Brain microvascular endothelial cell (primary cell): ENCODE results near the gene ZNF569.
A peak's percentile ranks its signal among the peaks of the same experiment; 100 is the strongest.

ENCODE experiments used
- DNase-seq: peaks from one replicate; pipeline ENCODE4 v3.0.0-alpha.2; 2020
- H3K27ac ChIP-seq: fragments of 250-450 bp; sonication (Bioruptor Pico); 2 replicates; pipeline ENCODE4 v1.5.1; 2020; ENCODE audit warnings: mild to moderate bottlenecking, moderate library complexity
- H3K27me3 ChIP-seq: fragments of 250-450 bp; sonication (Bioruptor Pico); replicated peaks from 2 replicates; pipeline ENCODE4 v1.5.1; 2020; ENCODE audit warnings: mild to moderate bottlenecking
- H3K36me3 ChIP-seq: fragments of 250-450 bp; sonication (Bioruptor Pico); replicated peaks from 2 replicates; pipeline ENCODE4 v1.5.1; 2020; ENCODE audit warnings: mild to moderate bottlenecking
- H3K4me3 ChIP-seq: 2 replicates; pipeline ENCODE4 v1.5.1; 2011; ENCODE audit warnings: low read depth, mild to moderate bottlenecking, control low read depth, low read length, moderate library complexity
- in situ Hi-C: cut with HindIII; loops from 2 replicates; pipeline ENCODE4 v1.10.0; 2017; ENCODE audit warnings: low sequenced_read_pairs, low pct_ligation_motif_present
- TF ChIP-seq, protein P1 (sequence below): IDR thresholded peaks from 2 replicates; pipeline ENCODE4 v1.5.1; 2011; ENCODE audit warnings: low read depth, mild to moderate bottlenecking, moderate library complexity, low read length, control low read depth, inconsistent platforms; ENCODE audit errors: missing control alignments

The ZNF569 gene

DNA sequence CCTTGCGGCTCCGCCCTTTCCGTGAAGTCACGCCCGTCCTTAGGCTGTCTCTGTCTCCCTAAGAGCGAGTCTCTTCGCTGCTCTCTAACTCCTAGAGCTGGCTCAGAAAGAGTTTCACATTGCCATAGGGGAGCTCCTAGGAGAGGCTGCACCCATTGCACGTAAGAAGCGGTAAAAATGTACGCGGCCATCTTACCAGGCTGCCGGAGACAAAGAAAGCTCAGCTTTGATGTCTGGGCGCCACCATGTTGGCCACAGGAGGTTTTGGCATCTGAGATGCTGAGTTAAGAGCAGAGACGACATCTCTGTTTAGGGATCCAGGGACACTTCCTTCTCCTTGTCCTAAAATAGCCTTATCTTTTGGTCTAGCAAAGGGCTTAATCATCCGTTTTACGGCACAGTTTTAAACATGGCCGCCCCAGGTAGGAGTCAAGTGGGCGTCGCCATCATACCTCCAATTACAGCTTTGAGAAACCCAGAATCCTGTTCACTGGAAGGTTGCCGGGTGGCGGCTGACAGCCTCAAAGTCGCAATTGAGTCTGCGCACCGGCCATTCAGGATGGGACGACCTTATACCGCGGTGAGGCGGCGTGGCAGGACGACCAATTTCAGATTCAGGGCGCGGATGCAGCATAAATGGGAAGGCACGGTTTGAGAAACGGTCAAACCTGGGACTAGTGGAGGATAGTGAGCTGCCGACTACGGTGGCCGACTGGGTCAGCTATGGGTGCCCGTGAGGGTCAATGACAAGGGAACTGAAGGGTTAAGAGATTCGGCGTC lies 39.3 kb upstream of the ZNF569 start, which contains the start of gene ZNF793:
Gene ZNF793, plus strand, starts transcription at position 553 of the 780 bp plus-strand sequence. CDS start 16,501 bp downstream, outside the sequence.
- peak within 1 kb of the TSS; percentile 72 for H3K4me3 ChIP-seq
- H3K36me3 ChIP-seq = no peaks in the 10 kb centered on the region
- H3K27me3 ChIP-seq = no peaks in the 10 kb centered on the region
- peak within 1 kb of the TSS; percentile 36 for H3K27ac ChIP-seq
- in situ Hi-C loops = no loop called here
- TF ChIP-seq, protein P1, sequence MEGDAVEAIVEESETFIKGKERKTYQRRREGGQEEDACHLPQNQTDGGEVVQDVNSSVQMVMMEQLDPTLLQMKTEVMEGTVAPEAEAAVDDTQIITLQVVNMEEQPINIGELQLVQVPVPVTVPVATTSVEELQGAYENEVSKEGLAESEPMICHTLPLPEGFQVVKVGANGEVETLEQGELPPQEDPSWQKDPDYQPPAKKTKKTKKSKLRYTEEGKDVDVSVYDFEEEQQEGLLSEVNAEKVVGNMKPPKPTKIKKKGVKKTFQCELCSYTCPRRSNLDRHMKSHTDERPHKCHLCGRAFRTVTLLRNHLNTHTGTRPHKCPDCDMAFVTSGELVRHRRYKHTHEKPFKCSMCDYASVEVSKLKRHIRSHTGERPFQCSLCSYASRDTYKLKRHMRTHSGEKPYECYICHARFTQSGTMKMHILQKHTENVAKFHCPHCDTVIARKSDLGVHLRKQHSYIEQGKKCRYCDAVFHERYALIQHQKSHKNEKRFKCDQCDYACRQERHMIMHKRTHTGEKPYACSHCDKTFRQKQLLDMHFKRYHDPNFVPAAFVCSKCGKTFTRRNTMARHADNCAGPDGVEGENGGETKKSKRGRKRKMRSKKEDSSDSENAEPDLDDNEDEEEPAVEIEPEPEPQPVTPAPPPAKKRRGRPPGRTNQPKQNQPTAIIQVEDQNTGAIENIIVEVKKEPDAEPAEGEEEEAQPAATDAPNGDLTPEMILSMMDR = no peak
- peak; percentile 69 for DNase-seq

- Histone ChIP-seq H3K4me3 (peak overlapping the region; percentile 72), H3K27ac (peak overlapping the region; percentile 36), H3K36me3 (no peaks in the 10 kb centered on the region), H3K27me3 (no peaks in the 10 kb centered on the region)
- in situ Hi-C loops = no loop called here
- no peak for DNase-seq
- TF ChIP-seq, protein P1 = no peak
These were observed 38.7 kb upstream of the ZNF569 start for GRCh38 chr19:37505958-37506386.

DNA sequence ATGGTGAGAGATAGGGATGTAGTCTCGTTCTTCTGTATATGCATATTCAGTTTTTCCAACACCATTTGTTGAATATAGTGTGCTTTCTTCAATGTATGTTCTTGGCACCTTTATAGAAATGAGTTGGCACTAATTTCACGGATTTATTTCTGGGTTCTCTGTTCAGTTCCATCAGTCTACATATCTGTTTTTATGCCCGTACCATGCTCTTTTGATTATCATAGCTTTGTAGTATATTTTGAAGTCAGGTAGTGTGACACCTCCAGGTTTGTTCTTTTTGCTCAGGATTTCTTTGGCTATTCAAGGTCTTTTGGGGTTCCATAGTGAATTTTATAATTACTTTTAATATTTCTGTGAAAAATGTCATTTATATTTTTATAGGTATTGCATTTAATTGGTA lies 25.0 kb upstream of the ZNF569 start:
- Histone ChIP-seq H3K4me3 (no peak overlapping the region), H3K27me3 (no peaks in the 10 kb centered on the region), H3K27ac (no peak overlapping the region), H3K36me3 (no peaks in the 10 kb centered on the region)
- in situ Hi-C loops = no loop called here
- DNase-seq = no peak
- TF ChIP-seq, protein P1 = no peak

- TF ChIP-seq, protein P1 = no peak
- no peak overlapping the region for H3K27ac ChIP-seq
- H3K4me3 ChIP-seq = no peak overlapping the region
- DNase-seq = no peak
- H3K27me3 ChIP-seq = no peaks in the 10 kb centered on the region
- H3K36me3 ChIP-seq = peaks cover 21% of the 10 kb centered on the region
- in situ Hi-C loops = no loop called here
These were observed 17.3 kb upstream of the ZNF569 start for GRCh38 chr19:37484406-37485168.

DNA sequence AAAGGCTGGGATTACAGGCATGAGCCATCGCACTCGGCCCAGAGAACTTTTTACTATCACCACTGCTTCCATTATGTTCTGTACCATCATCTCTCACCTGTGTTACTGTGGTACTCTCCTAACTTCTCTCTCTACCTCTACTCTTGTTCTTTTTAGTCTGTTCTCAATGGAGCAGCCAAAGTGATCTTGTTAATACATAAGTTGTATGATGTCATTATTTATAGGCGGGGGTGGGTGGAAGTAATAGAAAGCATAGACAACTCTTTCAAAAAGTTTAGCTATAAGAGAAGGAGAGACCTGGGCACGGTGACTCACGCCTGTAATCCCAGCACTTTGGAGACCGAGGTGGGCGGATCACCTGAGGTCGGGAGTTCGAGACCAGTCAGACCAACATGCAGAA lies 4.9 kb upstream of the ZNF569 start:
- H3K27me3 ChIP-seq = no peaks in the 10 kb centered on the region
- in situ Hi-C loops = no loop called here
- no peak overlapping the region for H3K27ac ChIP-seq
- H3K4me3 ChIP-seq = no peak overlapping the region
- TF ChIP-seq, protein P1 = no peak
- DNase-seq = no peak
- H3K36me3 ChIP-seq = peaks cover 20% of the 10 kb centered on the region
